Loucy (cell line): ENCODE results near the gene DIDO1.

ENCODE experiments used
- EZH2phosphoT487 ChIP-seq: fragments of 200-600 bp; IDR thresholded peaks from 2 replicates; pipeline ENCODE4 v1.6.1; 2018; ENCODE audit warnings: antibody characterized with exemption, mild to moderate bottlenecking, moderate library complexity, borderline replicate concordance
- TF ChIP-seq, protein P1 (sequence below): fragments of 200-600 bp; sonication (generic); conservative IDR thresholded peaks from 2 replicates; pipeline ENCODE4 v1.5.1; 2014; ENCODE audit warnings: mild to moderate bottlenecking, antibody characterized with exemption, low read length

DNA sequence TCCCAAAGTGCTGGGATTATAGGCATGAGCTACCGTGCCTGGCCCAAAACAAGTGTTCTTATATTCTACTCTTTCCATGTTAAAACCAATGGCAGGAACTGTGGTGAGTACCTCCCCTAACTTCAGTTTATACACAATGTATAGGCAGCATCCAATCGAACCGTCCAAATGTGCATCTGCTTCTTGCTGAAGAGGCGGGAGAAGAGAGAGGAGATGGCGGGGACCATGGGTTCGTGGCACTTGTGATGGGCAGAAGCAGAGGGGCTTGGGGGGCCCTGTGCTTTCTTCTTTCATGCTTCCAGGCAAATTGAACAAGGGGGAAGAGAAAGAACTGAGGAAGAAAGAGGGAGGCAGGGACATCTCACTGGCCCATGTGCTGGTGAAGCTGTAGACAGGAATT lies 53.4 kb downstream of the DIDO1 start:
- TF ChIP-seq, protein P1, sequence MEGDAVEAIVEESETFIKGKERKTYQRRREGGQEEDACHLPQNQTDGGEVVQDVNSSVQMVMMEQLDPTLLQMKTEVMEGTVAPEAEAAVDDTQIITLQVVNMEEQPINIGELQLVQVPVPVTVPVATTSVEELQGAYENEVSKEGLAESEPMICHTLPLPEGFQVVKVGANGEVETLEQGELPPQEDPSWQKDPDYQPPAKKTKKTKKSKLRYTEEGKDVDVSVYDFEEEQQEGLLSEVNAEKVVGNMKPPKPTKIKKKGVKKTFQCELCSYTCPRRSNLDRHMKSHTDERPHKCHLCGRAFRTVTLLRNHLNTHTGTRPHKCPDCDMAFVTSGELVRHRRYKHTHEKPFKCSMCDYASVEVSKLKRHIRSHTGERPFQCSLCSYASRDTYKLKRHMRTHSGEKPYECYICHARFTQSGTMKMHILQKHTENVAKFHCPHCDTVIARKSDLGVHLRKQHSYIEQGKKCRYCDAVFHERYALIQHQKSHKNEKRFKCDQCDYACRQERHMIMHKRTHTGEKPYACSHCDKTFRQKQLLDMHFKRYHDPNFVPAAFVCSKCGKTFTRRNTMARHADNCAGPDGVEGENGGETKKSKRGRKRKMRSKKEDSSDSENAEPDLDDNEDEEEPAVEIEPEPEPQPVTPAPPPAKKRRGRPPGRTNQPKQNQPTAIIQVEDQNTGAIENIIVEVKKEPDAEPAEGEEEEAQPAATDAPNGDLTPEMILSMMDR: no peak
- no peak for TF ChIP-seq EZH2phosphoT487
